Osteoblast (primary cell): ENCODE measurements around the gene RNGTT. TPM values are rescaled to one million over a fixed set of nuclear protein-coding genes. Genes with fewer than 3 reads are reported as not detected.

Experiments
- DNase-seq: peaks from one replicate; pipeline ENCODE4 v3.0.0; 2011; ENCODE audit warnings: low spot score, mixed read lengths; ENCODE audit not compliant: insufficient read length; ENCODE audit errors: missing footprints
- H2AFZ ChIP-seq: 2 replicates; pipeline ENCODE4 v1.6.0; 2011; ENCODE audit warnings: mild to moderate bottlenecking, low read length
- H3K27ac ChIP-seq: 2 replicates; pipeline ENCODE4 v1.5.1; 2011; ENCODE audit warnings: mild to moderate bottlenecking, low read depth, low read length, moderate library complexity
- H3K27me3 ChIP-seq: 2 replicates; pipeline ENCODE4 v1.6.0; 2012; ENCODE audit warnings: mild to moderate bottlenecking, control low read depth, inconsistent platforms, low read length, moderate library complexity; ENCODE audit not compliant: insufficient read depth
- H3K36me3 ChIP-seq: 2 replicates; pipeline ENCODE4 v1.5.1; 2011; ENCODE audit warnings: mild to moderate bottlenecking, low read length, control low read depth, moderate library complexity; ENCODE audit not compliant: insufficient read depth
- H3K4me1 ChIP-seq: 2 replicates; pipeline ENCODE4 v1.5.1; 2011; ENCODE audit warnings: mild to moderate bottlenecking, low read length, control low read depth, moderate library complexity; ENCODE audit not compliant: insufficient read depth
- H3K4me2 ChIP-seq: 2 replicates; pipeline ENCODE4 v1.6.0; 2011; ENCODE audit warnings: mild to moderate bottlenecking, low read length; ENCODE audit not compliant: insufficient read depth
- H3K4me3 ChIP-seq: fragments of 200-600 bp; sonication (generic); 3 replicates; pipeline ENCODE4 v1.5.1; 2012; ENCODE audit warnings: mild to moderate bottlenecking, low read length, inconsistent platforms; ENCODE audit not compliant: insufficient read depth
- H3K79me2 ChIP-seq: 2 replicates; pipeline ENCODE4 v1.6.0; 2012; ENCODE audit warnings: mild to moderate bottlenecking, low read length, control low read depth, inconsistent platforms; ENCODE audit not compliant: insufficient read depth
- H3K9me3 ChIP-seq: 2 replicates; pipeline ENCODE4 v1.5.1; 2011; ENCODE audit warnings: low read depth, low read length, control low read depth
- H4K20me1 ChIP-seq: 2 replicates; pipeline ENCODE4 v1.6.0; 2012; ENCODE audit warnings: mild to moderate bottlenecking, low read length, control low read depth; ENCODE audit not compliant: insufficient read depth
- CTCF ChIP-seq: IDR thresholded peaks from 2 replicates; pipeline ENCODE4 v1.5.1; 2011; ENCODE audit warnings: mild to moderate bottlenecking, low read depth, low read length, moderate library complexity; ENCODE audit errors: extremely low read depth
- total RNA-seq: library from RNA; depleted of rRNA; stranded (reverse); fragments of >200 nt; gene quantifications from 2 replicates; pipeline ENCODE4 v1.2.3, GENCODE V29; 2012

The RNGTT gene
- total RNA-seq, 1 donor: 19.2 TPM

DNA sequence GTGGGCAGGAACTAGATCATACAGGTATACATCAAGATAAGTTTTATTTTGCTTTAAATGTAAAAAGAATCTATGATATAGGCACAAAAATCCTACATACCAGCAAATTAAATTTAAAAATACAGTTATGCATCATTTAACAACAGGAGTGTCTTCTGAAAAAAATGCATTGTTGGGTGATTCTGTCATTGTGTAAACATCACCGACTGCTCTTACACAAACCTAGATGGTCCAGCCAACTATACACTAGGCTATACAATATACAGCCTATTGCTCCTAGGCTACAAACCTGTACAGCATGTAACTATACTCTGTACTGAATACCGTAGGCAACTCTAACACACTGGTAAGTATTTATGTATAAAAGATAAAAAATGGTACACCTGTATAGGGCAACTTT lies 139.4 kb downstream of the RNGTT start:
- no peak for DNase-seq
- Histone ChIP-seq H3K27ac (peak overlapping the region; percentile 20), H3K79me2 (no peaks in the 10 kb centered on the region), H3K27me3 (no peaks in the 10 kb centered on the region), H4K20me1 (no peaks in the 10 kb centered on the region), H3K4me3 (no peak overlapping the region), H3K36me3 (no peaks in the 10 kb centered on the region), H3K4me2 (no peak overlapping the region), H3K4me1 (peaks cover 6% of the 10 kb centered on the region), H2AFZ (no peak overlapping the region), H3K9me3 (no peaks in the 10 kb centered on the region)
- TF ChIP-seq CTCF: no peak

GRCh38 chr6:88815491-88815890 lies 147.9 kb downstream of the RNGTT start:
- Histone ChIP-seq H3K36me3 (no peaks in the 10 kb centered on the region), H4K20me1 (no peaks in the 10 kb centered on the region), H3K27me3 (no peaks in the 10 kb centered on the region), H3K79me2 (no peaks in the 10 kb centered on the region), H2AFZ (no peak overlapping the region), H3K27ac (no peak overlapping the region), H3K9me3 (no peaks in the 10 kb centered on the region), H3K4me2 (no peak overlapping the region), H3K4me1 (peaks cover 6% of the 10 kb centered on the region), H3K4me3 (no peak overlapping the region)
- no peak for DNase-seq
- TF ChIP-seq CTCF: no peak

GRCh38 chr6:88814909-88815308 lies 148.5 kb downstream of the RNGTT start:
- TF ChIP-seq CTCF: no peak
- no peaks in the 10 kb centered on the region for H3K27me3 ChIP-seq
- H3K79me2 ChIP-seq: no peaks in the 10 kb centered on the region
- H2AFZ ChIP-seq: no peak overlapping the region
- peaks cover 6% of the 10 kb centered on the region for H3K4me1 ChIP-seq
- H3K36me3 ChIP-seq: no peaks in the 10 kb centered on the region
- DNase-seq: no peak
- no peaks in the 10 kb centered on the region for H4K20me1 ChIP-seq
- no peak overlapping the region for H3K27ac ChIP-seq
- H3K4me3 ChIP-seq: no peak overlapping the region
- H3K9me3 ChIP-seq: no peaks in the 10 kb centered on the region
- no peak overlapping the region for H3K4me2 ChIP-seq

GRCh38 chr6:88813045-88813444 lies 150.4 kb downstream of the RNGTT start:
- no peaks in the 10 kb centered on the region for H3K27me3 ChIP-seq
- H3K4me2 ChIP-seq: no peak overlapping the region
- no peaks in the 10 kb centered on the region for H3K9me3 ChIP-seq
- no peak overlapping the region for H2AFZ ChIP-seq
- no peaks in the 10 kb centered on the region for H4K20me1 ChIP-seq
- H3K27ac ChIP-seq: no peak overlapping the region
- no peak for DNase-seq
- TF ChIP-seq CTCF: no peak
- no peak overlapping the region for H3K4me3 ChIP-seq
- peaks cover 6% of the 10 kb centered on the region for H3K4me1 ChIP-seq
- H3K36me3 ChIP-seq: no peaks in the 10 kb centered on the region
- H3K79me2 ChIP-seq: no peaks in the 10 kb centered on the region
